Right renal cortex interstitium (tissue), 3 donors: ENCODE results near the gene KIRREL3. TPM values are rescaled to one million over a fixed set of nuclear protein-coding genes. Genes with fewer than 3 reads are reported as not detected.

Experiments
- DNase-seq, 3 donors: peaks; one replicate each; pipeline ENCODE4 v3.0.0-alpha.2; 2013; ENCODE audit warnings: low read depth in 3 of 3, low spot score in 2 of 3
- polyA plus RNA-seq, 3 donors: library from polyadenylated mRNA; unstranded; fragments of 120-200 nt; gene quantifications; one replicate each; pipeline ENCODE4 v1.2.1, GENCODE V29; 2013; ENCODE audit not compliant: insufficient read length in 3 of 3

The KIRREL3 gene
- polyA plus RNA-seq, 3 donors: 1.2 to 1.4 (median 1.3) TPM

DNA sequence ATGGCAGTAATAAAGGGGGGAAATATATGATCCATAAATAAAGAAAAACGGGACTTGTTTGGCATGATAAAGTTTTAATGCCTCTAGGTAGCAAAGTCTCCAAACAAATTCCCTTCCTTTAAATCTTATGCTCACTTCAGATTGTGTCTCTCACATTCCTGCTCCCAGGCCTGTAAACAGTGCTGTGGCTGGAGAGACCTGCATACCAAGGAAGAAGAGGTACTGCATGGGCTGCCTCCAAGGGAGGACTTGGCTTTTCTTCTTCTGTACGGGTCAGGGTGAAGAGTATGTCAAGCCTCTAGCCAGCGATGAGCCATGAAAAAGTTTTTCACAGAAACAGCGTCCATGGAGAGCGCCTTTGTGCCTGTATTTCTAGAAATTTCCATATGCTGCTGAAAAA lies 161.8 kb downstream of the KIRREL3 start:
- no peak for DNase-seq

DNA sequence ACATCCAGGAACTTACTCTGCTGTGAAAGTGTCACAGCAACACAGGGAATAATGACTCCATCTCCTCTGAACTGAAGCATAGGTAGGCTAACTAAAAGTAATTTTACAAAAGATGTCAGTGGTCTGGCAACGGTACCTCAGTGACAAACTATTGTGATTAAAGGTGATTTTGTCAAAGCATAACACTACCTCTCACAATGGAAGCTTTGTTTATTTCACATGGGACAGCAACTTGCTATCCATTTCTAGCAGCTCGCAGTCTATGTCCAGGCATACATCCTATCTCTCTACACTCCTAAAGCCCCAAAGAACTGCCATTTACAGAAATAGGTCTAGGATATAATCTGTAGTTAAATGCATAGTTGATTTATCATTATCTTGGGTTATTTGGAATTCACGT lies 163.0 kb downstream of the KIRREL3 start:
- no peak for DNase-seq

DNA sequence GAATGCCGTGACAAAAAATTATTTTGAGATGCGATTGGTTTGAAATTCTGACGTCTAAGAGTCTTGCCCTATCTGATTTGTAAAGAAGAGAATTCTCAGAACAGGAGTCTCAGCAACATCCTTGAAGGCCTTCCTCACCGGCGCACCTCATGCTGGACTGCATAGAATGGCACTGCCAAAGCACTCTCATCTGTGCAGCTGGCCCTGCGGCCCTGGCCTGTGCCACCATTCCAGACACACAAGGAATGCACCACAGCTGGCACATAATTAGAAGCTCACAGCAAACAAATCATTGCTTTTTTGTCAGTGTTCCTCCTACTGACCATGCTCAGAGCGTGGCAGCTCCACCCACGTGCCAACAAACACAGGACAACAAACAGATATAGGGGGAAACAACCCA lies 166.0 kb downstream of the KIRREL3 start:
- no peak for DNase-seq

DNA sequence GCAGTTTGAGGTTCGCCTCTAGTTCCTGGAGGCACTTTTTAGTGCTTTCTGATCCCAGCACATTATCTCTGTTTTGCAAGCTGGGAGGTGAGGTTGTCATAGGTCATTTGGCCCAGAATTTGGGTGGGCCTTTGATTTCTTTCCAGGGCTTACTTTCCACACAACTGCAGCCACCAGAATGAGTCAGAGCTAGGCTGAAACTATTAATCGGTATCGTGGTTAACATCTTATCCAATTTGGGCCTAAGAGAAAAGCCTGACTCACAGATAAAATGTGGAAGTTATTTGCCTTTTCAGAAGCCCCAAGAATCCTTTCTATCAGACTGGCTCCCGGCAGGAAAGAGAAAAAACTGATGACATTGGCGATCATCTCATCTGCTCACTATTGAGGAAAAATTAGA lies 166.4 kb downstream of the KIRREL3 start:
- no peak for DNase-seq

DNA sequence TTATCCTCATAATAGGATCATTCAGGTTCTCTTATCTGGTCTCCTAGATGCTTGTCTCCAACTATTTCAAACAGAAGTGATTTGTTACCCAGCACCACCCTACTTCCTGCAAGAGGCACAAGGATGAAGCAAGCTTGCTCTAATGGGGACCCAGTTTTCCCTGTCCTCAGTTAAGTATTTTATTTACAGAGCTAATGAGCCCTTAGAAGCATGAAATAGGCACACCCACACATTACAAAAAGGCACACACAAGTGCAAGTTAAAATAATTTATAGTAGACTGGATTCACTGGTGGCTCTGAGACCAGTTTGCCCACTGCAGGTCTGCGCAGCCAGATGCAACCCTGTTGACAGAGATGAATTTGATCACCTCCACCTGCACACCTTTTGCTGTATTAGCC lies 167.5 kb downstream of the KIRREL3 start:
- no peak for DNase-seq

DNA sequence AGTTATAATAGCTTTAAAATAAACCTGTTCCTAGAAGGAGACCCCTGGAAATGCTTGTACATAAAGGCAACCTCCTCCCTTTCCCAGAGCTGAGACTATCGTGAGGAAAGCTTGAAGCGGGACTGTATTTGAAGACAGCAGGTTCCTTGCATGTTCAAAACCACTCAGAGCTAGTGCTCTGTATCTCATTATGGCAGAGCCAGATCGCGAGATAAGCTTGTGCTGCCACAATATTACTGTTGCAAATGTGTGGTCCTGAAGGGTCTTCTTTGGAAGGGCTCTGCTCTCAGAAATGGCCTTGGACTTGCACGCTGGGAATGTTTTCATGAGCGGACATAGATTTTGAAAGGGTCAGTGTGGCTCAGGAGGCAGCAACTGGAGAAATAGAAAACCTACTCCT lies 168.2 kb downstream of the KIRREL3 start:
- no peak for DNase-seq

DNA sequence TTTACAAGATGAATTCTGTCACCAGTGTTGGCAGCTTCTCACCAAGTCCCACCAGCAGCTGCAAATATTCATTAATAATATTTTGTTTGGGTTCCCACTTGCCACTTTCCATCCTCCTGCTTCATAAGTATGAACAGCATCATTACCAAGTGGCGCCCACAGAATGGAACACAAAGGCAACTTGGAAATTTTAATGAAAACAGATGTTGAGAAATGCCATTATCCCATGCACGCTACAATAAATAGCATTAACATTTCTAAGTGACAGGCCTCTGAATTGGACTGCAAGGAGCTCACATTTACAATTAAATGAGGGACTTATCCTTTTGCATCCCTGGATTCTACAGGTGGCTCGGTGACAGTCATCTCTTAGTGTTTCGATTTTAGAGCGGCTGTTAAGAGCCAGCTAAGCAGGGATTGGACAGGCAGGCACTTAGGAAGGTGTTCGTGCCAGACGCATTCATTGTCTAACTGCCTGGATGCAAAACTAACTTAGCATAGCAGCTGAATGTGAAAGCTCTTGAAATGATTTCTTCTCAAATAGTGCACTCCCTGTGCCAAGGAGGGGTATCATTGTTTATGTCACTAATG lies 170.3 kb downstream of the KIRREL3 start:
- no peak for DNase-seq

DNA sequence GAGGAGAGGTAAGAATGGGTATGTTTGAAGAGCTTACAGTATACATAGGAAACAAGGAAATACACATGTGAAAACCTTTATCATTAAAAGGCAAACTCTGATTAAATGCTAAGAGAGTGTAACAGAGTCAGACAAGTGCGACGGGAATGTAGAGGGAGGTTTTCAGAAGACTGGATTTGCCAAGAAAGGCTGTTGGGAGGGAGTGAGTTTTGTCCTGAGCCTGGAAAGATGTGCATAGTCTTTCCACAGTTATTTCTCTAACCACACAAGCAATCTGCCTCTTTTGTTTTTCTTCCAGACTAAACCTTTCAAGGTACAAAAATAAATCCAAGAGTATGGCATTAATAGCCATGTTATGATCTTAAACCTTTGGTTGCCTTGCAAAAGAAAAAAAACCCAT lies 170.9 kb downstream of the KIRREL3 start:
- DNase-seq: no peak

DNA sequence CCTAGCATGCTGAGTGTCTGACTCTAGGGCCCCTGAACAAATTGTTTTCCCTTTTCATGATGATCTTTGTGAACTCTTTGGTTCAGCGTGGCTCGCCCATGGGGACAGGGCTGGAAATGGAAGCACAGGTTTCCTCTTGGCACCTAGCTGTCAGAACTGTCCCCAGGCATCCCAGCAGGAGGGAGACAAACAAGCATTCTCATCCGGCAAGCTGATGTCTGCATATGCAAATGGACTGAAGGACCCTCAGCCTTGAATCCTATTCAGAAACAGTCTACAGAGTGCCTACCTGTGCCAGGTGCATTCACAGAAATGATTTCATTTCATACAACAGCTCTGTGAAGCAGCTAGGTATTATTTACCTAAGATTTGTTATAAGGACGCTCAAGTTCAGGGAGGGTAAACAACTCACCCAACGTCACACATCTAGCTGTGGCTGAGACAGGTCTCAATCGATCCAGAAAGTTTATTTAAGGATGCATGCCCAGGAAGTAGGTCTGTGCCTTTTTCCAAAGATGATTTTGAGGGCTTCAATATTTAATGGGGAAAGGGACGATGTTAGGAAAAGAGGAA lies 176.4 kb downstream of the KIRREL3 start:
- no peak for DNase-seq

DNA sequence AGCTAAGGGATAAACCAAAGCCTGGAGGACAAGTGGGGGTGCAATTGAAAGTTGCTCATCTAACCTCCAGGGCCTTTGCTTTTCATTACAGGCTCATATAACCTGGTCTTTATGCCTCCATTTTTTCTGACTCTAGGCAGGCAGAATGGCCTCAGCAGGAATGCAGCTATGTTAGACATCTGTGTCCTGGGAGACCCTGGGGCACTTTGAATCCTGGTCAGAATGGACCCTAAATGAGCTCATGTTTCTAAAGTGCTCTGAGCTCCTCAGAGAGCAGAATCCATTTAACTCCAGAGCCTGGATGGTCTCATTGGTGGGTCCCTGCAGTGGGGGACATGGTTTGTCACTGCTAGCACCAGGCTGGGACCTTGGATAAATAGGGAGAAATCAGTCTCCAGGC lies 177.3 kb downstream of the KIRREL3 start:
- no peak for DNase-seq

DNA sequence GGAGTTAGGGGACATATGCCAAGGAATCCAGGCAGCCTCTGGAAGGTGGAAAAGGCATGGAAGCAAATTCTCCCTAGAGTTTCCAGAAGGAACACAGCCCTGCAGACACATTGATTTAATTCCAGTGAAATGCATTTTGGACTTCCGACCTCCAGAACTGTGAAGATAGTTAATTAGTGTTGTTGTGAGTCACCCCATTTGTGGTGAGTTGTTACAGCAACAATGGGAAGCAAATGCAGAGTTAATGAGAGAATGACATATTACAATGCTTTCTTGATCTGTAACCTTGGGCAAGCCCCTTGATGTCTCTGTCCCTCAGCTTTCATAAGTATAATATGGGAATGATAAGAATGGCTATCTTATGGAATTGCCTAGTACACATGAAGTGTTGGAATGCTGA lies 178.7 kb downstream of the KIRREL3 start:
- DNase-seq: no peak

DNA sequence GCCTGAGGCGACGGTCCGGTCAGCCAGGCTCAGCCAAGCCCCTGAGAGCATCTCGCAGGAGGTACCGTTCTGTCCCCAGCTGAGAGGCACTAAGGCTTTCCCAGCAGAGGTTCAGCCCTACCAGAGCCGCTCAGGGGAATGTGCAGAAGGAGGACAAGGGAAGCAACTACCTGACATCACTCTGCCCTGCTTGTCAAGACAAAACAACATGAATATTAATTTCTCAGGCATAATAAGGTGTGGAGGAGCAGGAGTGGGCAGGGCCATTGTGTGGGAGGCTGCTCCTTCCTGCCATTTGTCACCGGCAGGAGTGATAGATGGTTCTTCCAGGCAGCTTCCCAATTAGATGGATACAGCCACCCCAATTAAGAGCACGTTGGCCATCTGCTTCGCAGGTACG lies 181.4 kb downstream of the KIRREL3 start:
- DNase-seq: no peak

DNA sequence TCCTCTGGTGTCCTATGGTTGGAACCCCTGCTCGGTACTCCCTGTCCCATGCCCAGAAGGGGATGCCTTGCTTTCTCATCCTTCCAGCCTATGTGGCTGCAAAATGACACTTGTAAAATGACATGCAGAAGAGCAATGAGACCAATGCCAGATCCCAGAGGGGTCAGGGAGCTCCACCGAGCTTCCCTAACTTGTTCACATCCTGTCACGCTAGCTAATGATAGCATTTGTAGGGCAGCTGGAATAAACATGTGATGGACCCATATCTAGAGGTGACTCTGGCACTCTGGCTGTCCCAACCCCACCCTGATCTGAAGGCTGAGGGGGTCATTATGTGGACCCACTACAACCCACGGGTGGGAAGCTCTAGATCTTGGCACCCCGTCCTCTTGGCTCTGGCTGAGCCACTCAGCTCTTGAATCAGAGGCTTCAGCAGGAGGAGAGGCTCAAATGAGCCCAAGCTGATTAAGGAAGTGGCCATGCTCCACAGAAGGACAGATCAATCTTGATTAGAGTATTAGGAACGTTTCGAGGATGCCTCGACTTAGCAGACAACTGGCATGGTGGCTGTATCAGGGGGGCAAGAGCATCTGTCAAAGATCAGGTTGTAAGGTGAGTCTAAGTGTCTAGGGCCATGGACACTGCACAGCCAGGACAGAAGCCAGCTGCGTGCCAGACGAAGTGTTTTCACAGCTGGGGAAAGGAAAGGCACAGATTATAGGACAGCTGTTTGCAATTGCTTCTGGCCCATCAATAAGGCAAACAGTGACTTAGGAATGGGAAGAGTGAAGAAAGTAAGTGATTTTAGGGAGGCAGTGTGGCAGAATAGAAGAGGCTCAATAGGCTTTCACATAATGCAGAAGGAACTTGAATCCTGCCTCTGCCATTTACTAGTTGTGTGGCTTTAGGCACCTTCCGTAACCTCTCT lies 182.8 kb downstream of the KIRREL3 start:
- no peak for DNase-seq

DNA sequence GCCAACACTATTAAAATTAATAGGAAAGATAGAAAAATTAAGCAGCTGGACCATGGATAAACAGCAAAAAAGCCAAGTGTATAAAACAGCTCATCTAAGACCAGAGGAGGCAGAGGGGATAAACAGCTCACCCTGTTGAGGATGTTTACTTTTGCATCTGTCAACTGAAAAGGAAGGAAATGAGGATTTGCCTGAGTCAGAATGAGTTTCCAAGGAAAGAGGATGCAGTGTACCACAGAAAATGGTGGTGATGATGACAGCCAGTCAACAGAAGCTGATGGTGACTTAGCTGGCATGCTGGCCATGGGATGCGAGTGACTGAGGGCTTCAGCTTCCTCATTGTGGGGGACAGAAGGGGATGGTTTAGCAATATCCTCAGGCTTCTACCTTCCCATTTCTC lies 183.5 kb downstream of the KIRREL3 start:
- DNase-seq: no peak

DNA sequence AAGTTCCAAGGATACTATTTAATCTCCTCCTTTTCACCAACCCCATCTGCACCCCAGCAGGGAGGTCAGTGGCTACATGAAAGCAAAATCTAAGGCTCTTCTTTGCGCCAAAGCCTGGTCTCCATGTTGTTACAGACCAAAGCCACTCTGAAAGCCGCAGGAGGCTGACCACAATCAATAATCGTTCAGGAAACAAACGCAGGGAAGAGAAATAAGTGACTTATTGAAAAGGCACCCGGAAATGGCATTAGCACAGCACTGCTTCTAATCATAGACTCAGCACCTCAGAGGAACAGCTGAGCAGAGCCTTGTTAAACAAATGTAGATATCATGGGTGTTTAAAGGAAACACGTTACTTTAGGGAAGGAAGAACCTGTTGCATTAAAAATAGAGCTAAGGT lies 183.9 kb downstream of the KIRREL3 start:
- no peak for DNase-seq

DNA sequence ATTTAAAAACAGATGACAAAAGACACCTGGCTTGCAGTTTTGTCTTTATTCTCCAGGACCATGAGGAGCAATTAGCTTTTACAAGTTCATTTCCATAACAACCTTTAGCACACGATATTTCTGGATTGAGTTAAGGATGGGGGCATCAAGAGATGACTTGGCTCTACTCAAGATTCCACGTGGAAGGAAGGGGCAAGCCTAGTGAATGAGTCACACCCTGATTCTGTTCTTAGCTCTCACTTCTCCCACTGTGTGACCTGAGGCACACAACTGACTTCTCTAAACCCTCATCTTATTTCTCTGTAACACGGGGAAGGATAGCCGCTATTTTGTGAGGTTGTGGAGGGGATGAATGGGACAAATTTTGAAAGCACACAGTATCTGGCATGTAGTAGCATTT lies 185.5 kb downstream of the KIRREL3 start:
- no peak for DNase-seq

DNA sequence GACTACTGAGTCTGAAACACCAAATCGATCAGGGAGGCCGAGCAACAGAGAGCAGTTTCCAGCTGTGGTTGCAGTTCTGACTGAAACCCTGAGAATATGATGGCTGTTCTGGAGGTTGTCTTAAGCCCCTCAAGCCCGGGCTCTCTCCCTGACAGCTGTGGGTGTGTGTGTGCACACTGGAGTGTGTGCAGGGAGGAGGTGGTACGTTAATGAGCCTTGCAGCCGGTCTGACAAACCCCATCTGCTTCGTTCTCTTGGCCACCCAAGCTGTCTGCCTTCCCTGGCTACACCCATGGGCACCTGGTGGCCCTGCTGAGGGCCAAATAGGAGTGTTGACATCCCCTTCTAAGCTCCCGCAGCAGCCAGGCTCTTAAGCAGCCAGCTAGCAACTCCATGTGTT lies 189.8 kb downstream of the KIRREL3 start:
- no peak for DNase-seq

DNA sequence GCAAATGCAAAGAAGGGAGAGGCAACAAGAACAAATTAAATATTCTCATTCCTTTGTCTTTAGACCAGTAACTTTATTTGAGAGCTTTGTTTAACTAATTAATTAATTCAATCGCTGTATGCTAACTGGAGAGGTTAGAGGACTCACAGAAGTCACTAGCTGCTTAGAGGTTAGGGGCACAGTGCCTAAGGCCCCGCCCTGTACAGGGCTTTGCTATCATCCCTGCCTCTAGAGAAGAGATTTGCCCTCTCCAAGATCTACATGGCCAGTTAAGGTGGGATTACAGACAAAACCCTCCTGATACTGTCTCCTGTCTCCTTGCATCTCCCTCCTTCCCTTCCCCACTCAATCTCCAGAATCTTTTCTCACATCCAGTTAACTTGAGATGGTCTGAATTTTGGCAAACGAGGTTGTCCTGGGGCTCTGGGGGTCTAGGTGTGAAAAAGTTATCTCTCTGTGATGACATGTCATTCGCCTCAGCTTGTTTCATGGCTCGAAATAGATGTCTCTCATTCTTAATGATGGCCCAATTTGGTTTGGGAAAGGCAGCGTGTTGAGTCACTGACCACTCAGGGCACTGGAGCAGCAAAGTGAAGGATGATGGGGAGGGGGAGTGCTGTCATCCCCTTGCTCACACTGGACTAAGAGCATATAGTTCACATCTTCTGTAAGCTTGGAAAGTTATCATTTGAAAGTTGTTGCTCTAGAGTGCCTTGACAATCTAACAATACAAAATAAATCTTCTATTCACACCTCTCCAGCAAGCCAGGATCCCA lies 190.9 kb downstream of the KIRREL3 start:
- no peak for DNase-seq

DNA sequence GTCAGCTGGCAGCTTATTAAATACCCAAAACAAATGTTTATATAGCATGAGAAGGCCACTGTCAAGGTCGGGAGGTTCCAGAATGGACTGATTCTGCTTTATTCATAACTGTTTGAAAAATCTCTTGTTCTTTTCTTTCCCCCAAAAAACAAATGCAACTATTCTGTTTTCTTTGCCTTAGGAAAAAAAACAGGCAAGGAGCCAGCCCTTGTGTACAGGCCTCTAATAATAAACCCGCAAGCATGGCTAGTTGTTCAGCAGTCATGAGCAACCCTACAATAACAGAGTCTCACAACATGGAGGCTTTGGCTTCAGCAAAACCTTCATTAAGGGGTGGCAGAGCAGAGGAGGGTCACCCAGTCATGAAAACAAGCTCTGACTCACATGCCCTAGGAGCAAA lies 191.7 kb downstream of the KIRREL3 start:
- DNase-seq: no peak

DNA sequence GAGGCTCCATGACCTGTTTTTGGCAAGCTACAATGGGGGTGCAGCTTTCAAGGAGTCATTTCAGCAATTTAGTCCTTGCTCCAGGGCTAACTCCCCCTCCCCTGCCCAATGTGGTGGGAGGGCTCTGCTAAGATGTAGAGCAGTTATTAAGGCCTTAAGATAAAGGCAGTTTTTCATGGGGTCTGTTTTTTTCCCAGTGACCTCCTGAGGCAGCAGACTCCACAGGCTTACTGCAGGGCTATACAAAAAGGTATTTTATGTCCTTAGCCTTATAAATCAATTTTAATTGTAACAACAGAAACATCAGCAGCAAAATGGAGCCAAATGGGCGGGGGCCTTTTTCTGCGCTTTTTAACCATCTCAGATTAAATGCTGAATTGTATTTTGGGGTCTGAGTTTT lies 192.3 kb downstream of the KIRREL3 start:
- no peak for DNase-seq

DNA sequence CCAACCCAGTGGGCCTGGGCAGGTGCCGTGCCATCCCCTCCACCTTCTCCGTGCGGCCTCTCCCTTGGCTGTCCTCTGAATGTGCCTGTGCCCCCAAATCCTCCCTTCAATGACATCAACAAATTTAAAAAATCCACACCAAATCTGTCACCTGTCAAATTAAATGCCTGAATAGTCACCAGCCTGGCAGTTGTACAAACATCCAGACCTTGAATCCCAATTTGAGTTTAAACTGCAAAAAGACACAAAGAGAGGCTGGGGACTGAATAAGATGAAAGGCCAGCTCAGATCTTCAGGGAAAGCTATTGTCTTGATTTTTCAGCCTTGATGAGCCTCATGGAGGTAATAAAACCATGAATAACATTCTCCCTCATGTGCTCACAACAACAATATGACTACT lies 194.7 kb downstream of the KIRREL3 start:
- DNase-seq: no peak
